Measurements from ENCODE around the gene SPON1.
A peak's percentile ranks its signal among the peaks of the same experiment; 100 is the strongest.

SPON1 gene

GRCh38 chr11:14090631-14091030, 128.1 kb downstream of the SPON1 start:
- DNase-seq: peak in 2 of 4 experiments; percentile 5 to 16

GRCh38 chr11:14093065-14093464, 130.5 kb downstream of the SPON1 start:
- DNase-seq: no peak

DNA sequence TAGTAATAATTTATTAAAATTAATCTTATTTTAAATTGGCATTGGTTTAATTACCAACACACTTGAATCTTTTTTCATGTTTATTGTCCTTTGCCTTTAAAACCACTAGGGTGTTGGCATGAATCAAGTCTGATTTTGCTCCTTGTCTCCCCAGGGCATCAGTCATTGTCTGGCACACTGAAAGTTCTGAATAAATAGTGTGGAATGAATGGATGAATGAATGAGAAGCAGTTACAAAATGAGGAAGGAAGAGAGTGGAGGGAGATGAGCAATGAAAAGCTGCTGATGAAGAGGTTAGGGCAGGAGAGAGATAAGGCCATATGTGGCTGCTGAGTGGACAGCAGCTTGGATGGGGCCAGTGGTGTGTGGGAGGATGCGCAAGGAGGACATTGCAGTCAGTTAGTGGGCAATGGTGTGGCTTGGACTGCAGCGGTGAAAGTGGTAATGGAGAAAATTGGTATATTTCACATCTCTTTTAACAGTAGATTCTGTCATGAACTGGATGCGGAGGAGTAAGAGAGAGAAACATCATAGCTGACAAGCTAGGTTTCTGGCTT, 132.0 kb downstream of the SPON1 start:
- no peak for DNase-seq

DNA sequence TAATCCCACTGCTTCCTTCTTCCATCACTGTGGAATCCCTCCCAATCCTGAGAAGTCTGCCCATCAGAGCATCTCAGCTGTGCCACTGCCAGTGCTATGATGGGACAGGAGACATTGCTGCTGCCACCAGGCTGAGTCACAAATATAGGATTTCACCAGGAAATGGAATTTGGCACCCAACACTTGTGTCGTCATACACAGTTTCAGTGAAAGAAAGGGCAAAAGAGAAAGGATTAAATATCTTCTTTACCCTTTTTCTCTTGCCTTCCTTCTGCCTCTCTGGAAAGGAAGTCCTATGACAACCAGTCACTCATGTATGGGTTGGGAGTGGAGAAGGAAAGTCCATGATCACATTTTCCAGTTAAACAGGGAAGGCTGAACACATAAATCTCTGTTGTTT, 133.4 kb downstream of the SPON1 start:
- no peak for DNase-seq

GRCh38 chr11:14096606-14097005, 134.1 kb downstream of the SPON1 start:
- no peak for DNase-seq

- DNase-seq: no peak
Observed at GRCh38 chr11:14101388-14101787, 138.9 kb downstream of the SPON1 start.

- DNase-seq: no peak
Observed at GRCh38 chr11:14102766-14103165, 140.2 kb downstream of the SPON1 start.

DNA sequence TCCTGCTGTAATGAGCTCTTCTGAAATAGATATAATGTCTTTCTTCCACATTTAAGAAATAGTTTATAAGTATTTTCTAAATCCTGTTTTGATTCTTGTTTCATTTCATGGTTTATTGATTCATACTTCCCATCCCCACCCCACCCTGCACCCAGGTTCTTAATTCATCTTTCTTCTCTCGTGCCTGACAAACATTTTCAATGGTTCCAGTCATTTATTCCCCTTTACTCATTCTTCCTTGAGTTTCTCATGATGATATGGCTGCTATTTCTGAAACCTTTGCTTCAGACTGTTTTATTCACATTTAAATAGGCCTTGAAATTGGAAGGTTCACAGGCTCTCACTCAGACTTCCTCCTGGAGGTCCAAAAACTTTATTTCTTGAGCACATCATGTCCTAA, 142.9 kb downstream of the SPON1 start:
- DNase-seq: no peak

DNA sequence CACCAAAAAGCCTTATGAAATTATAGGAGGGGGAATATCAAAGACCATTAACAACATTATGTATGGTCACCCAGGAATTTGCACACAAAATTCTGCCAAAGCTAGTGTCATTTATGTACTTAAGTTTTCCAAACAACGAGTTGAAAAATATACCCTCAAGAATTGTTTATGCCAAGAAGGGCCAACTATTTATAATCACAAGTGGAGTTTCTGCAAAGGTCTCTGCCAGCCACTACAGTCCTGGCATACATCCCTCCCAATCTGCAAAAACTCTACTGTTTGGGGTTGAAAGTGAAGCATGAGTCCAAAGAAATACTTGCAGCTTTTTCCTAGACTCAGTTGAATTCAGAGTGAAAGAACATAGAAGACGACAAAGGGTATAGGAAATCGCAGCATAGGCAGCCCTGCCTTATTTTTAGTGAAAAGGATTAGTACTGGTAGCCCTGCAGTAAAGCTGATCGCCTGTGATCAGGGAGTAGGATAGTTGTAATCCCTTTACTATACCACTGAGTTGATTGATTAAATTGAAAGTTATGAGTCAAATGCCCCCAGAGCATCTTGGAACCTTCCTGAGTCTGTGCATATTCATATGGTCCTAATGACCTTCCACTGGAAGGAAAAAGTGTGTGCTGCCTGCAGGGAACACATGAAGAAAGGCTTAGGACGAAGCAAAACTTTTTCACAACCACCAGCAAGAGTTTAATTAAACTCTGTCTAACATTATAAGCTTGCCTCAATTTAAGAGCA, 144.0 kb downstream of the SPON1 start:
- no peak for DNase-seq

- DNase-seq: no peak
Observed at GRCh38 chr11:14107050-14107430, 144.5 kb downstream of the SPON1 start.

DNA sequence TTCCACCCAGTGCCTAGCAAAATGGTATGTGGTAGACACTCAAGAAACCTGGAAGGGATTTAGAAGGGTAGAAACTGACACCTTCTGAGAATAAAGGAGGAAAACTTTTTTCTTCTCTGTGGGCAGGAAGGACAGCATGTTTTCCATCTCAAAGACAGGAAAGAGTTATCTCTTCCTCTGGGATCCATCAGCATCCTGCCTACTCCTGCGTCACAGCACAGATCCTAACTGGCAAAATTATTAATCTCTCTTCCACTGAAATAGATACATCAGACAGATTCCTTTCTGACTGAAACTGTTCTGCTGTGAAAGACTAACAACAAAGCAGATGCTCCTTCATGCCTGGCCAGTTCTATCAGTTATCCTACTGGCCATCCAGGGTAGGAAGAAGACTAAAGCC, 147.2 kb downstream of the SPON1 start:
- no peak for DNase-seq

DNA sequence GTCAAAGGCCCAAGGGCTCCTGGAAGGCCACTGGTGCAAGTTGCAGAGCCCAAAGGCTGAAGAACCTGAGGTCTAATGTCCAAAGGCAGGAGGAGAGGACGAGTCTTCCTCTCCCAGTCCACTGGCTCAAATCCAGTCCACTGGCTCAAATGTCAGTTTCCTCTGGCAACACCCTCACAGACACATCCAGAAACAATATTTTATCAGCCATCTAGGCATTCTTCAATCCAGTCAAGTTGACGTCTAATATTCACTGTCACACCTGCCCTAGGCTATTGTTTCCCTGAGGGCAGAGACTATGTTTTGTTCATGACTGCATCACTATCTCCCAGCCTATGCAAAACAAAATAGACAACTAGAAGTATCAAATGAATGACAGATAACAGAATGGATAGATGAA, 148.1 kb downstream of the SPON1 start:
- no peak for DNase-seq

DNA sequence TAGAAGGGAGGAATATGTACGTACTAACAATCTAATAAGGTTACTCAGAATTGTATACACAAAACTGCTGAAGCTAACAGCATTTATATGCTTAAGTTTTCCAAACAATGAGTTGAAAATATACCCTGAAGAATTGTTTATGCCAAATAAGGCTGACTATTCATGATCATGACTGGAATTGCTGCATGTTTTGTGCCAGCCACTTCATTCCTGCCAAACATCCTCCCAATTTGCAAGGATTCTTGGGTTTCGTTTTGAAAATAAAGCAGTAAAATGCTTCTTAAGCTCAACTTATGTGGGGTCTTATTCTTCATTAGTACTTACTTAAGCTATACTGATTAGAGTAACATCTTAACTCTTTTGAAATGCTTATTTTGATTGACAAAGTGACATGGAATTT, 149.0 kb downstream of the SPON1 start:
- DNase-seq: no peak

GRCh38 chr11:14112721-14113120, 150.2 kb downstream of the SPON1 start:
- no peak for DNase-seq

DNA sequence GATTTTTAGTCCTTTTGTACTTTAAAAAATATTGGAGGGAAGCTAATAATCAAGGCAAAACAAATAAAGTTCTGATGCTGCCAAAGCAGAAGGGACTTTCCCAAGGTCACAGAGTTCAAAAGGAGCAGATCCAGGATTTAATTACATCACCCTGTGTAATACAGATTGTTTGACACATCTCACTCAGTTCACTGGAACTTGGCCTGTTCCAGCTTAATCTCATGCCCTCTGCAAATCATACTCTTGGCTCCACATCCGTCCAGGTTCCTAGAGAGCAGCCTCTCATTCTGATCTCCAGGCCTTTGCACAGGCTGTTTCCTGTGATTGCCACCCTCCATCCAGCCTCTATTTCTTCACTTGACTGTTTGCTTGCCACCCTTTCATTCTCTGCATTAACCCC, 151.7 kb downstream of the SPON1 start:
- DNase-seq: no peak

DNA sequence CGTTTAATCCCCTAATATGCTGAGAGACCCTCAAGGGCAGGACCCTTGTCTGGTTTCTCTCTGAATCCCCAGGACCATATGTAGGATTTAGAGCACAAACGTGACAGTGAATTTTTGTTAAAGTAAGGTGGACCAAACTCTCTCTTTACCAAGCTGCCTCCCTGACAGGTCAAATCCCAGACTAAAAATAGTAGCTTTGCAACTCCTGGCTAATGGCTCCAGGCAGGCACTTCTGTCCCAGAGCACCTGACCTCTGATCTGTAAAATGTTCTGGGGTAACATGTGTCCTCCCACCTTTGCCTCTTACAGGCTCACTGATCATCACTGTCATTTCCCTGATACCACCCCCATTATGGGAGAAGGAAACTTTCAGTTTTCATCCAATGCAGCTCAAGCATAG, 152.3 kb downstream of the SPON1 start:
- no peak for DNase-seq

DNA sequence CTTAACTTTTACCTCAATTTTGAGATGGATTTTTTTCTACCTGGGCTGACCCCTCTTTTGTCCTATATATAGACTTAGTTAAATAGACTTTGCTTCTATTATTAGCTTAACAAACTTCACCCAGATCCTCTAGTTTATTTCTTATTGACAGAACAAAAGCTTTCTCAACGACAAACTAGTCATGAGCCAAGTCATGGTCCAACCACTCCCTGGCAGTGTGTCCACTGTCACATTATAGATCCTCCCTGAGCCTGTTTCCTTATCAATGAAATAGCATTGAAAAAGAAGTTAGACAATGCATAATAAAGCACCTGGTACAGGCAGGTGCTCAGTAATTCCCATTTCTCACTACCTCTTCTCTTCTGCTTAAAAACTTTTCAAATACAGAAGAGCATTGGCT, 155.1 kb downstream of the SPON1 start:
- DNase-seq: no peak

DNA sequence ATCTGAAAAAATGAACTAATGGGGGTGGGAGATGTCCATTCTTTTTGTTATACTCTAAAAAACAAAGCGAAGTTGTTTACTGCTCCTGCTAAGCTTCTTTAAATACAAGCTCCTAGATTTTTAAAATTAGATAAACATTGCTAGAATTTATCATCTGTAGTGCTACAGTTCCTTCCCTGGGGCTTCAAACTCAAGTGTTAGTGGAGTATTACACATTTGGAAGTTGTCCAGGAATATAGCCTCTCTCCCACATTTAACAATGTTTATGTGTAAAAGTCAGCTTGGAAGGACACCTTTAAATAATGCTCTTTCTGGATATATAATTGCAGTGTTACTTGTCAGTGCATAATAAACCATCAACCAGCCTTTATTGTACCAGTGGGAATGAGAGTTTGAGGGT, 155.5 kb downstream of the SPON1 start:
- DNase-seq: no peak

DNA sequence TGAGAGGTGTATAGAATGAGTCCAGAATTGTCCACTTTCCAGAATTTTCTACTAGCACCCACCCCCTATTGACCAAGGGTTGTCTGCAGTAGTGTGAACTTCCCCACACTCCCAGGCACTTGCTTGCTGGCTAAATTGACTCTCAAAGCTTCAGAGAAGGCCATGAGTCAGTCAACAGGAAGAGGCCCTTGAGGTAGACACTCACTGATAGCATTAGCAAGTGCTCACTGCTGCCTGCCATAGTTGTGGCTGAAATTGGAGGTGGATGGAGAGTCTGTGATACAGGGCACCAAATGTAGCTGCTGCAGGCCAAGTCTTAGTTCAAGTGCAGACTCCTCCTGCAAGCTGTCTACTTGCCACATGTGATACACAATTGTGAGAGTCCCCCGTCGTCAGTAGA, 156.8 kb downstream of the SPON1 start:
- DNase-seq: no peak

GRCh38 chr11:14124350-14124749, 161.8 kb downstream of the SPON1 start:
- no peak for DNase-seq

DNA sequence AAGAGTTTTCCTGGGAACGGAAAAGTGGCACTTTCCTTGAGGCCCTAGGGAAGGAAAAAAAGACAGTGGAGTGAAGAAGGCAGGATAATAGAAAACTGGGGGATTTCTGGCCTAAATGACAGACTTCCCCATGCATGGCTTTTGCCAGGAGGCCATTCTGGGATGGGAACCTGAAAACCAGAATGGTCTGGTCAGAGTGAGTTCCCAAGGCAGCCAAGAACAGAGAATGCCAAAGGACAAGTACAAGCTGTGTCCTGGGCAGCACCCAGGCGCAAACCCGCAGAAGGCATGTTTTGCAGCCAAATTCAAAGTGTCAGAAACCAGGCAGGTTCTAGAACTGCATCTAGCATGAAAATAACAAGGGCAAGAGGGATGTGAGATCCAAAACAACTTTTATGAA, 162.4 kb downstream of the SPON1 start:
- DNase-seq: no peak

DNA sequence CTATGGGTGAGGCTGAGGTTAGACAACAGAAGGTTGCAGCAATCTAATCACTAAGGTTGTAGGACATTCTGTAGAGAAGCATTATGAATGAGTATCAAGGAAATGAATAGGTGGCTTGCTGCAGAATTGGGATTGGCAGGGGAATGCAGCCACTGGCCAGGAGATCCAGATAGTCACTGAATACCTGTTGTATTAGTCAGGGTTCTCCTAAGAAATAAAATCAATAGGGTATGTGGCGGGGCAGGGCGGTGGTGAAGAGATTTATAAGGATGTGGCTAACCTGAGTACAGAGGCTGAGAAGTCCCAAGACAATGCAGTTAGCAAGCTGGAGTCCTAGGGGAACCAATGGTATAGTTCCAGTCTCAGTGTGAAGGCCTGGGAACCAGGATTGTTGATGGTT, 163.0 kb downstream of the SPON1 start:
- DNase-seq: no peak

GRCh38 chr11:14127679-14128078, 165.2 kb downstream of the SPON1 start:
- DNase-seq: no peak

DNA sequence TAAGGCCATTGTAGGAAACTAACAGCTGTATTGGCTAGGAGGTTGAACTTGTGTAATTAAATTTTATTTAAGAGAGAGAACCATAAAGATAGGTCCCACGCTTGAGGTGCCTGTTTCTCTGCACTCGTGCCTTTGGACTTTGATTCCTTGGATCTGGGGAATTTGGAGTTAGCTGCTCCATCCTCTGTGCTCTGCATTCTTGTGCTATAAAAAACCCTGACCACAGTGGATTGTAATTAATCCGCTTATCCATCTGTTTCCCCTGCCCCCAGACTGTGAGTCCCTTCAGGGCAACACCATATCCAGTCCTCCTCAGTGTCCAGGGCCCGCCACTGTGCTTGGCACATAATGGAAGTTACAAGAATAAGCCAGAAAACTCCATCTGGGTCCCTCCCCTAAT, 169.8 kb downstream of the SPON1 start:
- no peak for DNase-seq

DNA sequence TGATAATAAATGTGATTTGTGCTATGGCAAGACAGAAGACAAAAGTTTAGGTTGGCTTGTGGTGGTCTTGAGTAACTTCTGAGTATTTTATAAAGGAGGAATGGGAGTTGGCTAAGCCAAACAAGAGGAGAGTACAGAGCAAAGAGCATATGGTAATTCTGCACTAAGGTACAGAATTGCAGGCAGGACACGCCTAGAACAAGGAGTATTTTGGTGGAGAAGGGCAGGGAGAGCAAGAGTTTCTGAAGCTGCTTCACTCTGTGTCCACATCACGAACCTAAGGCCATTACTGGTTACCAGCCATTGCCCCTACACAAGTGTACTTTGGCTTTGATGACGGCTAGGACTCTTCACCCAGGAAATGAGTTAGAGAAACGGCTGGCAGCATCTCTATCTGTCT, 170.9 kb downstream of the SPON1 start:
- DNase-seq: no peak
